Measurements from ENCODE around the gene SLC5A9.

GRCh38 chr1:48205522-48205921 is 17.0 kb upstream of the SLC5A9 start:
- TF ChIP-seq POLR2A (IDR thresholded peaks at IDR 0.05) = no peak
- no peak for TF ChIP-seq CTCF (IDR thresholded peaks at IDR 0.05)
- TF ChIP-seq EP300 (IDR thresholded peaks at IDR 0.05) = no peak
